Gastroesophageal sphincter (tissue), 3 donors: Measurements from ENCODE around the gene KDM5A.

Source experiments
- CTCF ChIP-seq, 4 experiments: fragments of 200-600 bp in 2 of 4; fragments of 450-650 bp in 2 of 4; sonication (generic) in 1 of 4; IDR thresholded peaks; one replicate each; pipeline ENCODE4 v1.5.1; 2017 to 2019; ENCODE audit warnings: antibody characterized with exemption in 4 of 4, mild to moderate bottlenecking in 2 of 4, moderate library complexity in 2 of 4
- POLR2AphosphoS5 ChIP-seq: sonication (generic); formaldehyde crosslinking; IDR thresholded peaks from one replicate; pipeline ENCODE4 v1.6.1; 2017; ENCODE audit warnings: antibody characterized with exemption

DNA sequence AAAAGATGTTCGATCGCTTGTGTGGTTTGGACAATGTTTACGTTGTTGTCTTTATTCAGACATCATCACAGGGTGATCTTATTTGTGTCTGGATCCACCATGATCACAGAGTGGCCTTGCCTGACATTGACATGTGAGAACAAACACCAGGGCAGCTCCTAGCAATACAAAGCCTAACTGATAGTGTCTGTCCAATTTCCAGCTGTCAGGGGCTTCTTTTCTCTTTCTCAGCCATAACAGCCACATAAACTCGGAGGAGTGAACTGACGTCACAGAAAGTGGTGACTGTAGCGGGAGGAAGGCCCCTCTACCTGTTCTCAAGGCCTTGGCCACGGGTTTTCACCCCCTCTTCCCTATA lies 120.7 kb downstream of the KDM5A start:
- no peak for TF ChIP-seq POLR2AphosphoS5
- TF ChIP-seq CTCF (IDR thresholded peaks at IDR 0.05) = no peak
